IPS DF 4.7 (cell line): ENCODE measurements around the gene AAGAB.

Experiments used
- DNase-seq: peaks from one replicate; pipeline ENCODE4 v3.0.0-alpha.2; 2013; ENCODE audit warnings: low spot score; ENCODE audit errors: extremely low read depth

Gene AAGAB

DNA sequence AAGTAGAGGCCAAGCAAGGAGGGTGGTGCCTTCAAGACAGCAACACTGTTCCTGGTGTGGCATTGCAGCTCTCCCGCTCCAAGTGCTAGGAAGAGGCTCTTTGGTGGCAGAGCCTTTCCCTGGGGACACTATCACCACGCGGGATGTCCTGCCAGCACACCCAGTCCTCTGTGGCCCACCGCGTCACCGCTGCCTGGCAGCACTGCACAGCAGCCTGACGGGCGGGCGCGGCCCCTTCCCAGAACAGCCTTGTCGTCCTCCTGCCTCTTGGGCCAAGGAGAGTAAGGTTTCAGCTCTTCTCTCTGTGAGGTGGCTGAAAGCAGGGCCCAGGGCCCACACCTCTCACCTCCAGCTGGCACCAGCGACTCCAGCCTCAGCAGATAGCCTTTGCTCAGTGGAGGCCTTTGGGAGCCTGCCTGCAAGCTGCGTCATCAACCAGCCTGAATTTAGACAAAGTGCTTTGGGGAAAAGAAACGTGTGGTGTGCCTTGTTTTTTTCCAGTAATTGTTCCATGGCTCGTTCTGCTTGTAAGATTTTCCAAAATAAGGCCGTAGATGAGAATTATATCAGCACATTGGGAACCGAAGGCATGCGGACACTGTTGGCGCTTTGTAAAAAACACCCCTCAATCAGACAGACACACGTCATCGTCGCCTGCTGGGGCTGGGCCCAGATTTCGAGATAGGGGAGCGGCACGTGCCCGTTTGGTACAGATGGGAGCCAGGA is 65.0 kb downstream of the AAGAB start:
- DNase-seq = no peak

DNA sequence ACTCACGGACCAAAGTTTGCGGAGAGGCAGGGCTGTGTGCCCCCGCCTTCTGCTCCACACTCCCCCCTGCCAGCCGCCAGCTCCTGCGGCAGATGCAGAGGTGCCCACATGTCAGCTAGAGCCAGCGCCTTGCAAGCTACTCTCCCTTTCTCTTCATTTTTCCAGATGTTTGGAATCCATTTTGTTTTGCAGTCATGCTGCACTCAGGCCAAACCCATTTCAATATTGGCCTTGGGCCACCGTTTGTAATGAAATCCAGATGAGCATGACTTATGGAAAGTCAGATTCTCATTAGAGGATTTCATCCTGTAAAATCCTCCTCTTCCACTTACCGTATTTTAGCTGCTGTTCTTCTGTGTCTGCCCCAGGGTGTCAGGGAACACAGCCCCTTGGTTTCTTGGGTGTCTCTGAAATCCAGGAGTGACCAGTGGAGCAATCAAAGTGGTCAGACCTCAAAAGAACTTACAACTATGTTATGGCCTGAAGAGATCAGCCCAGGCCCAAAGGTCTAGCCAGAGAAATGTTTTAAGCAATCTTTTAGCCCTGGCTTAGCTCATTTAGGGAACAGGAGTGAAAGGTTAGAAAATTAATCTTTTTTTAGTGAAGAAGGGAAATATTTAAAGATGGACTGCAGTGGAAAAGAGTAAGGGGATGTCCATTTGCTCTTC is 65.8 kb downstream of the AAGAB start:
- no peak for DNase-seq

- no peak for DNase-seq
These were observed 67.1 kb downstream of the AAGAB start for GRCh38 chr15:67187351-67187854.

DNA sequence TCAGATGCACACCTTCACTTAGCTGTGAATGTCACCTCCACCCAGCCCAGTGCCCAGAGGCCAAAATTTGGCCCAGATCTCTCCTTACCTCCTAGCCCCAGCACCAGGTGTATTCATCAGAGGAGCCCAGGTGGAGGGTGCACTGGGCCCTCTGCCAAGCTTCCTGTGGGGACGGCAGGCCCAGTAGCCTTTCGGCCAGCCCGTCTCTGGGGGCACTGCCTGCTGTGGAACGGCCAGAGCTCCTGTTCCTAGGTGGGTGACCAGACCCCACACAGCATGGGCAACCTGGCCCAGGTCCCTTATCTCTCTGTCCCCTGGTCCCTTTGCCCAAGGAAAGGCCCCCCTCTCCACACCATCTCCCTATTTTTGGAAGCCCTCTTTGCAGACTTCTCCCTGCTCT is 67.8 kb downstream of the AAGAB start:
- no peak for DNase-seq

DNA sequence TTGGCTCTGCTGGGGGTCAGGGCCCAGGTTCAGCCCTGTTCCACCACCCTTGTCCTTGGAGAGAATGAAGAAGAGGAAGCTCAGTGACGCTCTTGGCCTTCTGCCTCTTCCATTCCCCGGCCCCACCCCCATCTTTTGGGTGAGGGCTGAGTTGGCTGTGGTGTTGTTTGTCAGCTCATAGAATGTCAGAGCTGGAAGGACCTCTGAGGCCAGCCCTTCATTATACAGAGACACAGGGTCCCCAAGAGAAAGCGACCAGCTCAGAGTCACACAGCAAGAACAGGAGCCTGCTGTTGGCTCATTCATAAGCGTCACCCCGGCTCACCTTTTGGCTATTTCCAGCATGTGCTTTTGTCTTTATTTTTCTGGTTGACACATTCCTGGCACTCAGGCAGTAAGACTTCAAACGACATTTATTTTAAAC is 68.2 kb downstream of the AAGAB start:
- DNase-seq = no peak

- DNase-seq = no peak
These were observed 68.7 kb downstream of the AAGAB start for GRCh38 chr15:67185621-67186225.

- no peak for DNase-seq
These were observed 69.4 kb downstream of the AAGAB start for GRCh38 chr15:67185051-67185450.

- DNase-seq = no peak
These were observed 70.1 kb downstream of the AAGAB start for GRCh38 chr15:67184208-67184925.

DNA sequence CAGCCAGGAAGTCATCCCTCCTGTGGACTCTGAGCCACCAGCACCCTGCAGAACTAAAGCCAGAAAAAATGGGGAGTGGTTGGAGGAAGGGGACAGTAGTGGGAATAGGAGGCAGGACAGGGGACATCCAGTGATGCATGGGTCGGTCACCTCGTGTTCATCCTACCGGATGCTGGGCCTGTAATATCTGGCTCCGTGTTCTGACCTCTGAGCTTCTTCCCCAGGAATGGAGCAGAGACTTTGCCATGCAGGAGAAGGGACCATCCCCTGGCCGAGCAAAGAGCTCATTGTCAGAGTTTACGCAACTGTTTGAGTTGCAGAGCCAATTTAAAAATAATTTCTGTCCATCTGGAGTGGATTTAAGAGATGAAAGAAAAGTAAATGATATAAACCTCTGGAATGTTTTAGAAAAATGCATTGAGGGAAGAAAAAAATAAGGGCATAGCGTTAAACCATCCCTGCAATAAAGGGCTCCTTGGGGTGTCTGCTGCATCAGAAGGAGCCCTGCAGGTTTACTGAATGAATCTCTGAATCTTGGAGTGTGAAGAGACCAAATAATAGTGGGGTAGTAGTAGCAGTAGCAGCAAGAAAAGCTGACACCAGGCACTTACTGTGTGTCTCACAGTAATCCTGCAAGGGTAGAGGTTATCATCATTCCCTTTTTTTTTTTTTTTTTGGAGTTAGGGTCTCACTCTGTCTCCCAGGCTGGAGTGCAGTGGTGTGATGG is 70.9 kb downstream of the AAGAB start:
- no peak for DNase-seq

- DNase-seq = no peak
These were observed 73.2 kb downstream of the AAGAB start for GRCh38 chr15:67181221-67181639.

GRCh38 chr15:67180514-67181191 is 73.8 kb downstream of the AAGAB start:
- no peak for DNase-seq

GRCh38 chr15:67180035-67180434 is 74.4 kb downstream of the AAGAB start:
- DNase-seq = no peak

DNA sequence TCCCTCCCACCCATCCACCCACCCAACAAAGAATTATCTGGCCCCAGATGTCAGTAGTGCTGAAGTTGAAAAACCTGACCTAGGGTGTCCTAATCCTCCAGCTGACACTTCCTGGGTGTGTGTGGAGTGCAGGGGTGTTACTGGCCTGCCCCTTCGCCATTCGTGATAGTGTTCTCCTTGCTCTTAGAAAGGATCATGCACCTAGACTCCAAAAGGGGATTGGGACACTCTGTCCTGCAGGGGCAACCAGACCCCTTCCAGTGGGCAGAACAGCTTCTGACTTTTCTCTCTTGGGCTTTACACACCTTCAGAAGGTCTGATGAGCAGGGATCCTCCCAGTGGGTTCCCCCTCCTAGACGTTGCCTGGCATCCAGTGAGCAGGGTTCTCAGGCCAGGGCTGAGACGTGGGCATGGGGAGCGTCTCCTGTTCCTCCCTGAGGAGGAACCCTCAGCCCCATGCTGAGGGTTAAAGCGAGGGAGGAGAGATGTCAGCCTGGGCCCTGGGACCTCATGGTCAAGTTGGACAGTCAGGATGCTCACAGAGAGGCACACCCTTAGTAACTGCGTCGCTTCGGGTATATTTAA is 75.0 kb downstream of the AAGAB start:
- DNase-seq = no peak

DNA sequence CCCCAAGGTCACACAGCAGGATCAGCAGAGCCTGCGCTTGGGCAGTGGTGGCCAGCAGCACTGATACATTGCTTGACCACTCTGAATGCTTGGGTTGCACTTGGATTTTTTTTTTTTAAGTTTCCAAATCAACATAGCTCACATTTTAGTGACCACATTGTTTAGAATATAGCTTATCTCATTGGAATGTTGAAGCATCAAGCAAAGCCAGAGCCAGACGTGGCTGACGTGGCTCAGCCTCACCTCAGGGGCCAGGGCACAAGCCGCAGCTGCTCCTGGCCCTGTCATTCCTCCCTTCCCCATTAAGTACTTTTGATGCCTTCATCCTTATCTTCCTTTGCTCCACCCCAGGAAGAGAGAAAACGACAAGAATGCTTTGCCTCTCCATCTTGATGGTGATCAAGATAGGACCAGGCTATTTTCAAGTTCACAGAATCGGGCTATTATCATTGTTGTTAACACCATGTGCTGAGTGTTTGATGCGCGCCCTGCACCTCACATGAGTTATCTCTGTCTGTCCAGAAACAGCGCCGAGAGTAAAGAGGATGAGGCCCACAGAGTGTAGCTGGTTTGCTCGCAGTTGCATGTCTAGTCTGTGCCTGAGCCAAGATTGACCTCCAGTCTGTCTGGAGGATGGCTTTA is 75.8 kb downstream of the AAGAB start:
- no peak for DNase-seq

- no peak for DNase-seq
These were observed 76.7 kb downstream of the AAGAB start for GRCh38 chr15:67177752-67178151.

DNA sequence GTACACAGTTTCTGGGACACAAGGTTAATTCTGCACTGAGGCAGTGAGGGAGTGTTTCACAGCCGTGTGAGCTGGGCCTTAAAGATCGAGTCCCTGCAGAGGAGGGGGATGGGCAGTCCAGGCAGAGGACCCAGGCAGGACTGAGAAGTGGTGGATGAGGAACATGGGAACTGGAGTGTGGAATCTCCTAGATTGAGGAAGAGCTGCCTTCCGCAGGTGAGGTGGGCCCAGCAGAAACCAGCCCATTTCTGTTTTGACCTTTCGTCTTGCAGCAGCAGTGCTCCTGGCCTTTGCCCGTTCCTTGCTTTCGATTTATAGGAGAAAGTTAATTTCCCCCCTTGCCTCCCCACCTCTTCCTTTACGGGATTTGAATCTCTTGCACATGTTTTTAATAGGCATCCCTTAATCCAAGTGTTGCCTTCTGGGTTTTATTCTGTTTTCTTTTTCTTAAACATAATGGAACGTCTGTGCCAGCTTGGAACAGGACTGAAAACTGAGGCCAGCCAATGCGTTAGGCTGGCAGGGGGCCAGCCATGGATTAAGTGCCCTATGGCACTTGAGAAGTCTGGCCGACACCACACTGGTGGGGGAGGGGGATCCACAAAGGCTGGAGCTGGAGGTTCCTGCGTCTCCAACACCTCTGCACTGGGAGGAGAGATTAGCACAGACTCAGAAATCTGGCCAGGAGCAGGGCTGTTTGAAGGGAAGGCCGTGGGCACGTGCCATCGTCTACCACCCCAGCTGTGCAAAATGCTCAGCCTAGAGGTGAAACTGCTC is 78.1 kb downstream of the AAGAB start:
- no peak for DNase-seq

DNA sequence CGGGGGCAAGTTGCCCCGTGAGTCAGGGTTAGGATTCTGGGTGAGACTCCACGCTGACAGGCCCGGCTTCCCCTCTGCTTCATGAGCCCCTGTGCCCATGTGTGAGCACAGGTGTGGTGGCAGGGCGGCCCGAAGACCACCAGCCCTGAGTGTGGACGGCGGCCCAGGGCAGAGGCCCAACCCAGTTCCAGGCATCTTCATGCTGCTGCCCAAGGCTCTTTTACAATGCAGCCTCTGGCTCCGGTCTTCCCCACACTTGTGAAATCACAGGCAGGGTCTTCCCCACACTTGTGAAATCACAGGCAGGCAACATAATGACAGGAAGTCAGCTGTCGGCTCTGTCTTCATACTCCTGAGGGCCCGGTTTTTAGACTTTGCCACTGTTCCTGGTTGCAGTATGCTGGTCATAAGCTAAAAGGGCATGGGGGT is 78.8 kb downstream of the AAGAB start:
- DNase-seq = no peak

GRCh38 chr15:67174864-67175573 is 79.4 kb downstream of the AAGAB start:
- no peak for DNase-seq
